Renal cortical epithelial cell (primary cell): ENCODE data around the gene CNOT1. TPM values are rescaled to one million over a fixed set of nuclear protein-coding genes. Genes with fewer than 3 reads are reported as not detected.
"Not testable (repeated sequence)": the region's sequence is repeated elsewhere in the genome, so short reads cannot be mapped to it uniquely, and the experiment has no call there.

Source experiments
- DNase-seq: peaks from one replicate; pipeline ENCODE4 v3.0.0-alpha.2; 2011; ENCODE audit warnings: low read depth
- total RNA-seq: library from RNA; depleted of rRNA; stranded (reverse); fragments of >200 nt; gene quantifications from 2 replicates; pipeline ENCODE4 v1.2.3, GENCODE V29; 2014

The CNOT1 gene
- total RNA-seq, 1 donor from 2014 or later: 256 TPM

DNA sequence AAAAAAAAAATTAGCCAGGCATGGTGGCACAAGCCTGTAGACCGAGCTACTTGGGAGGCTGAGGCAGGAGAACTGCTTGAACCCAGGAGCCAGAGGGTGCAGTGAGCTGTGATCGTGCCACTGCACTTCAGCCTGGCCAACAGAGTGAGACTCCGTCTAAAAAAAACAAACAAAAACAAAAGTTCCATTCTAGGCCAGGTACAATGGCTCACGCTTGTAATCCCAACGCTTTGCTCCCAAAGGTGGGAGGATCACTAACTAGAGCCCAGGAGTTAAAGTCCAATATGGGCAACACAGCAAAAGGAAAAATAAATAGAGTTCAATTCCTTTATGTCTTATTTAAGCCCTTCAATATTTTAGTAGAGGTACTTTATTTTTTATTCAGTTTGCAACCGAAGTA is 47.5 kb downstream of the CNOT1 start:
- DNase-seq: no peak

DNA sequence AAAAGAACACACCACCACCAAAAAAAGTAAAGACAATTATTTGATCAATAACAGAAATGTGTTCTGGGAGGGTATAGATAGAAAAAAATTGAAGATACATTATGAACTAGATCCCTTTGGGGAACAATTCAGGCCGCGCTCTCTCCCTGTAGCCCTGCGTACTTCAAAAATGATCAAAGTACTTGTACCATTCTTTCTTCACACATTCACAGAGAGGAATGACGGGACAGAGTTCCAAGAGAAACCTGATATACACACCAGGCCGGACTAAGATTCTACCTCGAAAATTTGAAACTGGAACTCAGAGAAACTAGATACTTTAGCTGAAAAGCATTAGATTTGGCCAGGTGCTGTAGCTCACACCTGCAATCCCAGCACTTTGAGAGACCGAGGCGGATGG is 50.0 kb downstream of the CNOT1 start:
- no peak for DNase-seq

DNA sequence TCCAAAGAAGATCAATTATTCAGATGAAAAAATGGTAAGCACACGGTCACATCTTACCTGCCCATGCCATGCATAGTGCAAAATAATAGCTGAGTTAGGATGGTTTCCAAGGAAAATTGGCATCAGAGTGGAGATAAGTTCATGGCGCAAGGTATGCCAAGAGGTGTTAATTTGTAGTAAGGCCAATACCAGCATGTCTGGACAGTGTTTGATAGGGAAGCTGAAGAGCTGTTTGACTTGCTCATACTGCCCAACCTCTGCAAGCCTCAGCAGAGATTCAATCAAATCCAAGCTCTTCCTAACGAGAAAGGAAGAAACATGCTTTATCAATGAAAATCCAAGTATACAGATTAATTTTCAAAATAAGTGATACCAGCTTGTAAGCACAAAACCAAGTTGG is 51.0 kb downstream of the CNOT1 start:
- no peak for DNase-seq

DNA sequence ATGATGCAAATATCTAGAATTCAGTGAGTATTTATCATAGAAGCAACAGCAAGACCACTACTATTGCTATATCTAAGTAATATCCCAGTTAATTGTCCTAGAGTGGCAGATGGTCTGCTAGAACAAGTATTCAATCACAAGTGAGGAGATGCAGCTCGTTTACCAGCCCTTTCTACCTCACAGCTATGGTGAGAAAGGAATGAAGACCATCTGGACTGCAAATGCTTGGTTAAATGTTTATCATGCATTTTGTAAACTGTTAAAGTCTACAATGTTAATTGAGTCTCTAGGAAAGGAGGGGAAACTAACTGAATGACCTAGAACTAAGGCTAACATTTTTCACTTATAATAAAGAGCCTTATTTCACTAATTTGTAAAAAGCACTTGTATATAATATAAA is 52.5 kb downstream of the CNOT1 start:
- DNase-seq: no peak

DNA sequence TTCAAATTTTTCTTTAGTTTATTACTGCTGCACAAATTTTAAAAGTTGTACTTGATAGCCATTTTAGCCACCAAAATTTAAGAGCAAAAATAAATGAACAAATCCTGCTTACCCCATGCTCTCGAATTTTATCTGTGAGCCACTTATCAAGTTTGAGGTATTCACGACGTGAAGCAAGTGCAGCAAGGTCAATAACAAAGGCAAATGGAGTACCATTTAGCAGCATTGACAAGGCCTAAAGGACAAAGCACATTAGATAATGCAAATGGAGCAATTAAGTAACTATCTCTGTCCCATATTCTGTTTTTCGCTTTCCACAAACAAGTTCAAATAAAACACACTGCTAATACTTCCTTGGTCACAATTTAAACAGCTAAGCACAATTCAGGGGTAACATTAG is 54.7 kb downstream of the CNOT1 start:
- DNase-seq: no peak

DNA sequence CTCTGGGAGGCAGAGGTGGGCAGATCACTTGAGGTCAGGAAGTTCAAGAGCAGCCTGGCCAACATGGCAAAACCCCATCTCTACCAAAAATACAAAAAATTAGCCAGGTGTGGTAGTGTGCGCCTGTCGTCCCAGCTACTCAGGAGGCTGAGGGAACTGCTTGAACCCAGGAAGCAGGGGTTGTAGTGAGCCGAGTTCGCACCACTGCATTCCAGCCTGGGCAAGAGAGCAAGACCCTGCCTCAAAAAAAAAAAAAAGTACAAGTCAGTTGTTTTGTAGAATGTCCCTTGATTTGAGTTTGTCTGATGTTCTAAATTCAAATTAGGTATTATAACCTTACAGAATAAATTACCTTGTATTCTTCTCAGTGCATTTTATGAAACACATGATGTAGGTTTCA is 63.9 kb downstream of the CNOT1 start:
- DNase-seq: not testable (repeated sequence)

DNA sequence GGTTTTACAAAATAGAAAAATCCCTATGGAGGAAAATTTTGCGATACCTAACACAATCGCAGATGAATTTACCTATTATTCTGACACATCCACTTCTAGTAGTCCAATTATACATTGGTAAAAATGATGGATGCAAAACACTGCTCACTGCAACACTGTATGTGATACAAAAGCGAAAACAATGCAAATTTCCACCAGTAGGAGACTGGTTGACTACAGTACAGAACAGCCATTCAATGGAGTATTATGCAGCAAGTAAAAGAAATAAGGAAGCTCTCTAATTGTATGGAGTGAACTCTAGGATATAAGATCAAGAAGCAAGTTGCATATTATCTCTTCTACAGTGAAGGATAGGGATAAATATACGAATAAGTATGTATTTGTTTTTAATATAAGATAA is 65.9 kb downstream of the CNOT1 start:
- no peak for DNase-seq

DNA sequence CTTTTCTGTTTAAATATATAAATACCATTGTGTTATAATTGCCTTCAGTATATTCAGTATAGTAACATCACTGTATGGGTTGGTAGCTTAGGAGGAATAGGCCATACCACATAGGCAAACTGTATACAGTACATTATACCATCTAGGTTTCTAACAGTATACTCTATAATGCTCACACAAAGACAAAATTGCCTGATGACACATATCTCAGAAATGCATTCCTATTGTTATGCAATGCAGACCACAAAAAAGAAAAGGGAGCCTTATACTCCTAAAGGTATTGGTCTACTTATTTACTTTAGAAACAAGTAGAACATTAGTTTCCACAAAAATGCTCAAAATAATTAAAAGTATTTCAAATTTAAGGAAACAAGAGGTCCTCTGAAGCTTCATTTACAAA is 66.4 kb downstream of the CNOT1 start:
- DNase-seq: peak; percentile 66

DNA sequence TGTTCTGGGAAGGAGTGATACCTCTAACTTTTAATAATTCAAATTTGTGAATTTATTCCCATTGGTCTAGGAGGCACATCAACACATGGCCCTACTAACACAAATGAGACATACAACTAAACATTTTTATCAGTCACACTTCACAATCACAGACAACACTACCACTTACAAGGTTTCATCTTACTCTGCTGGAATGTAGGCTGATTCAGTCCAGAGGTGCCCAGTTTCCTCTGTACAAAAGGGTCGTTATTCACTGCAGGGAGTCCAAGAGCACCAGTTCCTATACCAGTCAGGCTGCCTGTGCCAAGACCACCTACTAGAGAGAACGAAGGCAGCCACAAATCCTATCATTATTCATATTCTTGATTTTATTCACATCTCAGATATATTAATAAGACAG is 72.9 kb downstream of the CNOT1 start:
- DNase-seq: no peak

DNA sequence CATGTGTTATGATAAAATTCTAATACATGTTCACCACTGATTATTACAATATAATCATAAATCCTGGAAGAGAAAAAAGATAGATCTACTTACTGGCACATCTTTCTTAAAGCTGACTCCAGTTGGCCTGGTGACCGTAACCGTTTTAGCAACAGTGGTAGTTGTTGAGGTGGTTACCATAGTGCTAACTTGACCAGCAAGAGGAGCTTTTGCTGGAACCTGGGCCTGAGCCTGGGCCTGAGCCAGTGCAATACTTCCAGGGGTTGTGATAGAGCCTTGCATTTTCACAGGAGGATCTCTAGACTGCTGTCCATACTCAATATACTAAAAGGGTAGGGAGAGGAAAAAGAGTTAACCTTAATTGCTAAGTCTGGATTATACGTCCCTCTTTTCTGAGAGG is 78.1 kb downstream of the CNOT1 start:
- DNase-seq: peak; percentile 9

DNA sequence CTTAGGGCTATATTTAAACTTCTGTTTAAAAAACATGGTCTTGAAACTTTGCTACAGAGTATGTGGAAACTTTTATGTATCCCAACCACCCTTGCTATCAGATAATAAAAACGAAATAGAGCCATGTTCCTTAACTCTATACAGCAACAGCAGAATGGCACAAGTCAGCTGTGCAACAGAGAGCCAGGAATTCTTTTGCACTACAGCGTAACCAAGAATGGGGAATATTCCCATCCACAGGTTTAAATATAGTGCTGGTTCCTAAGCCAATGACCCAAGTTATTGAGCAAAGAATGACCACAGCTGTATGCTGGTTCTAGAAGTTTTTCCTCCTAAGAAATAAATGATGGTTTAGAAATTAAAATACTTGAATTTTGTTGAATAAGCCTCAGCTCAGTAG is 81.2 kb downstream of the CNOT1 start:
- DNase-seq: no peak

DNA sequence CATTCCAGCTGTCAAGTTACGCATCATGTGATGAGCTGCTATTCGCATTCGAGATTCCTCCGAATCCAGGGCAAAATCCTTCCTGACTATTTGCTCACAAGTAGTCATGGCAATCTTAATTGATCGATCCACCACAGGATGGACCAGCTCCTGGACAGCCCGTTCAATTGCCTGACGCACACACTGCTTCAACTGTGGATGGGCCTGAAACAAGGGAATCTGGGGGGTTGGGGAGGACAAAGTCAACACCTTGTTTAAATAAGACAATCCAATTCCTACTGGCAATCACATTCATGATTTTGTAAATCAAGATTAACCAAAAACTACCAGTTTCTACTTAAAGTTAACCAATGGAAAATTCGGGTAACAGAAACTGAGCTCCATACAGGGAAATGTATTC is 85.9 kb downstream of the CNOT1 start:
- no peak for DNase-seq

DNA sequence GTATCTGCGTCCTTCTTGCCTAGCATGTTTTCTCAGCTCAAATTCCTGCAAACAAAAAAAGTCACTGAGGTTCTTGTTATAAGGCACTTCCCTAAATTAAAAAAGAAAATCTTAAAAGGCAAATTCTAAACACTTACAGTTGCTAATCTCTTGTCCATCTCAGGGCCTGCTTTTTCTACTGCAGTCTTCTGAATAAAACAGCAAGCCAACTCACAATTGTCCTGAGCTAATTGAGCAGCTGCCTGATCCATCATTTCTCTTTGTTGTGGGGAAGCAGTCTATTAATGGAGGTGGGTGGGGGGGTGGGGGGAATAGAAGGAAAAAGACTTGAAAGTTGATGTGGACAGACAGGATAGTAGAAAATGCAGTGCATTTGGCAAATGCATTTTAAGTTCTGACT is 87.3 kb downstream of the CNOT1 start:
- no peak for DNase-seq

DNA sequence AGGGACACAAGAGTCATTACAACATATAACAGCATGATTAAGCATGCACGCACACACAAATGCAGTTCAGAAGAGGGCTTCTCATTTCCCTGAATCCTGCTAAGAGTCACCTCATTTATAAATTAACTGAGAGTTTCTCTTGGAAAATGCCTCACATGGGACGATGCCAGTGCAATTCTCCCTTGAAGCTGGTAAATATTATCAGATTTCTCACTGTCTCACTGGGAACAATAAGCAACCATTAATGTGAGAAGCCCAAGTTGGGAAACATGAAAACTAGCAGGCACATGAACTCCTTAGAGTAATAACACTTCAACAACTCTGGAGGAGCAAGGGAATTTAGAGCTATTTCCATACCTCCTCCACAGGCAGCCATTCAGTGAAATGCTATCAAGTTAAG is 87.9 kb downstream of the CNOT1 start:
- DNase-seq: no peak

DNA sequence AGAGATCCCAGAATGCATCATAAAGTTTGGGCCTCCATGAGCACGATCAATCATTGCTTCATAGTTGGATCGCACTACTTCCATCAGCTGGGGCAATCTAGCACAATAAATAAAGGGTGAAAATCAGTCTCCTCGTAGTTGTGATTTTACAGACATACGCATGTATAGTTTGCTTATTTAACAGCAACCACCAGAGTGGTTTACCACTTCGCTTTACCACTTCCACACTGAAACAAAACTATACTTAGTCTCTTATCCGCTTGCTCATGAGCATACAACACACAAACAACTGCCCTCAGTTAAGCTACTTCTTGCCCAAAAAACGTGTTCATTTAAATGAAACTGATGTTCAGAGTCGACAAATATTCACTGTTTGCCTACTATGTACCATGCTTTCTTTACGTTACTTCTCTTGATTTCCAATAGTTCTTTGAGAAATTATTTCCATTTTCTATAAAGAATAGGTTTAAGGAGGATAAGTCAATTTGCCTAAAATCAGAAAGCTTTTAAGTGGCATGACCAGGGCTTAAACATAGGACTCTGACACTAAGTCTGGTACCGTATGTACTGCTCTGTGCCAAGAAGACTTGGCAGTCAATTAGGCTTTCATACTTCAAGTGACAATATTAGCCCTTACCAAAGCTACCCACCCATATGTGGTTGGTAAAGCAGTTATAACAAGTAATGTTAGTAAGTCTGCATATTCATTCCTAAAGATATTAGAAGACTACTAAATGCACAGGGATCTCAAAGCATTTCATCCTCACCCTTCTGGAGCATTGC is 92.3 kb downstream of the CNOT1 start:
- no peak for DNase-seq

DNA sequence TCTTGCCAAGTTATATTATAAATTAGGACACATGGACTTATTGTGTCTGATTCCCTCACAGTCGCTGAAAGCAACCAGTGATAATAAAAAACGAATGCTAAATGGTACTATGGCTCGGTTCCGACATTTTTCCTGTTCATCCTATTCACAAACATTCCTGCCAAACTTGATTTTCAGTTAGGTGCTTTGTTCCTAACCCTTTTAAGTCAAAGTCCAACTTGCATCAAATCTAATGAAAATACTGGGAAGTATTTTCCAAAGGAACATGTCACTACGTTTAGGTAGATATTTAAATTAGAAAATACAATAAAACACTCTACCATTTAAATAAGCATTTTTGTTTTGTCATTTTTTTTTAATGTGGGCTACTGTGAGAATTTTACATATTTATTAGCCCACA is 93.3 kb downstream of the CNOT1 start:
- DNase-seq: no peak

DNA sequence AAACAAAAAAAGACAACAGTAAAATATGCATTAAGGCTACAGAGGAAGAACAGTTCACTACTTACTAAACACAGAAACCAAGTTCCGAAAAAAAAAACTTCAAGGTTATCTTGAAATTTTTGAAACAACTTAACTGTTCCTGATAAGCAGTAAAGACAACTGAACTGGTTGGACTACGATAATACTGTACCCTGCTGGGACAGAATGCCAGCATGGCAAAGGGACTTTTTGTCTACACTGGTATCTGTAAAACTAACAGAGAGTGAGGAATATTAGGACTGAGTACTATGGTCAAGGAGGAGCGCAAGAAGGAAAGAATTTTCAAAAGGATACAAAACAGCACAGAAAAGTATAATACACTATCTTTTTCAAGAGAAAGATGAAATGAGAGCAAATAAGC is 94.5 kb downstream of the CNOT1 start:
- DNase-seq: no peak

DNA sequence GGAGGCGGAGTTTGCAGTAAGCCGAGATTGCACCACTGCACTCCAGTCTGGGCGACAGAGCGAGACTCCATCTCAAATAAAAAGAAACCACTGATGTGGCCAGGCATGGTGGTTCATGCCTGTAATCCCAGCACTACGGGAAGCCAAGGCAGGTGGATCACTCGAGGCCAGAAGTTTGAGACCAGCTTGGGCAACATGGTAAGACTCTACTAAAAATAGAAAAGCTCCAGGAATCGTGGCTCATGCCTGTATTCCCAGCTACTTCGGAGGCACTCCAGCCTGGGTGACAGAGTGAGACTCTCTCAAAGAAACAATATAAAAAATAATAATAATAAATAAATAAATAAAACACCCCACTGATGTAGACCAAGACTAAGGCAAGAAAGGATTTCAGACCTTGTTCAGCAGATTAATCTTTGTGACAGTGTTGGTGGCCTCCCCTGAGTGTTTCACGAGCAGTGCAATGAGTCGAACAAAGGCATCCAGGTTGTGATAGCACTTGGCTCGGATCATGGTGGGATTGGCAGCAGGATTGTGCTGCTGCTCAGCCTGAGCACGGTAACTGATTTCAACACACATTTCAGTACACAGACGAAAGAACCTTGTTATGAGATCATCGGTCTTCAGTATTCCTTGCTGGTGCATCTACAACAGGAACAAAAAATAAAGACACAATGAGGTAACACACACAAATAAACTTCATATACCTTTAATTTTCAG is 95.7 kb downstream of the CNOT1 start:
- no peak for DNase-seq

DNA sequence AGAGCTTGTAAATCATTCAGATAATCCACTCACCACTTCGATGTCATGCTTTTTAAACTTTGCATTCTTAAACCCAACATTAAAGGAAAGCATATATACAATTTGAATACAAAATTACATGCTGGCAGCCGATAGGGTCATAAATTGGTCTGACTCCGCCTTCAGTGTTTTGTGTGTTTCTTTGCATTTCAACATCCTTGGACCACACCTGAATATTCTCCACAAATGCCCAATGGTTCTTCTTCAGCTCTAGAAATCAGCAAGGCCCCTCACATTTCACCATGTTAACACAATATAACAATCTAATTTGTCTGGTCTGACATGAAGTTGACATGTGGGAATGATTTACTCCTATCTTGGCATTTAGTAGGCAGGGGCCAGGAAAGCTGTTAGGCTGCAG is 97.2 kb downstream of the CNOT1 start:
- no peak for DNase-seq

DNA sequence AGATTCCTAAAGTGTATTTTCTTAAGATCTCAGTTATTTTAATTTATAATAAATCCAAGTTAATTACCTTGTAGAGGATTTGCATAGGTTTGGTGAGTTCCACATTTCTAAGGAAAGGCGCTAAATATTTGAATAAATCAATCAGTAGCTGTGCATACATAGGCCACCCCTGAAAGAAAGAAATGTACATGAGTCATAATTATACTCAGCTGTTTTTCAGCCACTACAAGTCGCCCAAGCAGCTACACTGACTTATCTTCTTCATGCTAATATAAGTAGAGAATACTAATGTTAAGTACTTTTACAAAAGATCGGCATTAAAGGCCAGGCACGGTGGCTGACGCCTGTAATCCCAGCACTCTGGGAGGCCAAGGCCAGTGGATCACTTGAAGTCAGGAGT is 99.4 kb downstream of the CNOT1 start:
- no peak for DNase-seq

DNA sequence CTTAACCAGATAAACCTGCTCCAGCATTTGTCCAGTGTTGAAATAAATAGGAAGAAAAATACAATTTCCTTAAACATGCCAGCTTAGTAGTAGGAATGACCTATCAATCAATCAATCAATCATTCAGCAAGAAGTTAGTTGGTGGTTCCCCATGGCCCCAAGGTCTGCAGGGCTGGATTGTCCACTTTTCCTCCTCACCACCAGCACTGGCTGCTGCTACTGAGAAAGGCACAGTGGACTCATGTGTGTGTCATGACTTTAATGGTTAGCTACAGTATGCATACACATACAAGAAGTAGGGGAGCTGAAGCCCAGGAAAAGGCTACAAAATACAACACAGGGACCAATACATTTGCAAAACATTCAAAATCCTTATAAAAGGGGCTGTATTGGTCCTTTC is 109.9 kb downstream of the CNOT1 start:
- DNase-seq: no peak

DNA sequence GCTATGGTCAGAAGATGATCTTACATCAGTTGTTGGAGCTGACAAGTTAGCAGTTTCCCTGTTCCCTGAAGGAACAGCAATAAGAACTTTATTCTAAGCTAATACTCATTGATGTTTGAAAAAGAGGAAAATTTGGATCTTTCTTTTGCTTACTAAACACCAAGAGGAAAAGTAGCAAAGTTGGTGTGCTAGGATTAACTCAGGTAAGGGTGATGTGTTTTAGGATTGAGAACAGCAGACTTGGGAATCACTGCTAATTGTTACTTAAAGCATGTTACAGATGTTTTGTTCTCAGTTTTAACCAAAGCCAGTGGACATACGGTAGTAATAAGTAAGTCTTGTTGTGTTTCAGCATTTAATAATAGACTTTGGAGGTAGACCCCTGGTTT is 110.7 kb downstream of the CNOT1 start:
- no peak for DNase-seq

DNA sequence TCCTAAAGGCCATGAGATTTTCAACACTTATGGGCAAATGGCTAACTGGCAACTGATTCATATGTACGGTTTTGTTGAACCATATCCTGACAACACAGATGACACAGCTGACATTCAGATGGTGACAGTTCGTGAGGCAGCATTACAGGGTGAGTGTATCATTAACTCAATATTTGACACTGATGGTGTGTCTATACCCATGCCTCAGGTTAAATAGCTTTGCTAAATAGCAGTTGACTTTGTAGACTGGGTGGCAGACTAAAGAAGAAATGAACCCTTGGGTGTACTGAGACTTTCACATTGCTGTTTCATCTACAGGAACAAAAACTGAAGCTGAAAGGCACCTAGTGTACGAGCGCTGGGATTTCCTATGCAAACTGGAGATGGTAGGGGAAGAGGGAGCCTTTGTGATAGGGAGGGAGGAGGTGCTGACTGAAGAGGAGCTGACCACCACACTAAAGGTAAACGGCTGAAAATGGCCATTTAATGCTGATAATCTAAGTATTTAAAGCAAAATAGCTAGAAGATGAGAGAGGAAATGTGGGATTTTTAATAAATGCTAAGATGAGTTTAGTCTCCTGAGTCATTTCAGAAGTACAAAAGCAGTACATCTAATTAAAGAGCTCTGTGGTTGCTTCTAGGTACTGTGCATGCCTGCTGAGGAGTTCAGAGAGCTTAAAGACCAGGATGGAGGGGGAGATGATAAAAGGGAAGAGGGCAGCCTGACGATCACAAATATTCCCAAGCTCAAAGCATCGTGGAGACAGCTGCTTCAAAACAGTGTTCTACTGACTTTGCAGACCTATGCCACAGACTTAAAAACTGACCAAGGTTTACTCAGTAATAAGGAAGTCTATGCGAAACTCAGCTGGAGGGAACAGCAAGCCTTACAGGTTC is 111.3 kb downstream of the CNOT1 start:
- no peak for DNase-seq
